GM18520 (cell line): Measurements from ENCODE around the gene HK3.

Experiments used
- ATAC-seq: cut with Tn5 transposase; IDR thresholded peaks from one replicate; pipeline ENCODE4 v1.9.1; 2021; ENCODE audit not compliant: unreplicated experiment

HK3 gene

DNA sequence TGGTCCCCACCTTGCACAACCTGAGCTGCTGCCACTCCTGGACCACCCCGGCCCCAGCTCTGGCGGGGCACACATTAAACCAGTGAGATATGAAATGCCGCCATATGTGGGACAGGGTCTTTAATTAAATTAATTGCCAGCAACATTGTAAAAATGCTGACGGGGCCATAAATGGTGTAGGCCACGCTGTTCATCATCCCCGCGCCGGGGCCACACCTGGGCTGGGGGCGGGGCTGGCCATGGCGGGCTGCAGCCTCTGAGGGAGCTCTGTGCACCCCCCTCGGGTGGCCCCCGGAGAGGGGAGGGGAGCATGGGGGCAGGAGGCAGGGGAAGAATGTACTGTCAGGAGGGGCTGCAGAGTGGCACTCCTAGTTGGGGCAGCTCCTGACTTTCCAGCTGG, 47.8 kb downstream of the HK3 start:
- no peak for ATAC-seq

DNA sequence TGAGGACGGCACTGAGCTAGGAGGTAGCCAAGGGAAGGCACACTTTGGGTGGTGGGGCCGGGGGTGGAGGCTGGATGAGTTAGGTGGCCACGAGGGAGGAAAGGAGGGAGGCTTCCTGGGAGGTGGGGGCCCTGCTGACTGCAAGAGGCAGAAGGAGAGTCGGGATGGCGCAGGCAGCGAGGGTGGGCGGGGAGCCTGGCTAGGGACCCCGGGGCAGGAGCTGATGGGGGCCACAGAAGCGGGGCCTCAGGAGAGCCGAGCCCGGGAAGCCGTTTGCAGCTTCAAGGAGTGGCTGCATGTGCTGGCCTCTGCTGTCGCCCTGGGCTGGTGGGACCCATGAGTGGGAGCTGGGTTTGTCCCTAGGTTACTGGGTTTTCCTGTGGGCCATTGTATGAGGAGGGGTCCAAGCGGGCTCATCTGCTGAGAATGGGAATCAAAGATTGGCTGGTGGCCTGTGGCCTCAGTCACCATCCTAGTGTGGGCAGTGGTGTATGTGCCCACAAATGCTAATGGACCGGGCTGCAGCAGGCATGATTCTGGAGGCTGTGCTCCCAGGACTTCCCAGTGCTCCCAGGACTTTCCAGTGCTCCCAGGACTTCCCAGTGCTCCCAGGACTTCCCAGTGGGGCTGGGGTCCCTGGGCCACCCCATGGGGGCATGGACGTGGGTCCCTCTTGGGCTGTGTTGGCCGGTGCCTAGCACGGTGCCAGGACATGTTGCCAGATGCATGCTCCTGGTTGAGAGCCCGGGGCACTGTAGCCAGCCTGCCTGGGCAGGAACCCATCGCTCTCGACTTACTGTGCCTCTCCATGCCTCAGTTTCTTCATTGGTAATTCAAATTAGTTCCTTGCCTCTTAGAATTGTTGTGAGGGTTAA, 48.5 kb downstream of the HK3 start:
- no peak for ATAC-seq

DNA sequence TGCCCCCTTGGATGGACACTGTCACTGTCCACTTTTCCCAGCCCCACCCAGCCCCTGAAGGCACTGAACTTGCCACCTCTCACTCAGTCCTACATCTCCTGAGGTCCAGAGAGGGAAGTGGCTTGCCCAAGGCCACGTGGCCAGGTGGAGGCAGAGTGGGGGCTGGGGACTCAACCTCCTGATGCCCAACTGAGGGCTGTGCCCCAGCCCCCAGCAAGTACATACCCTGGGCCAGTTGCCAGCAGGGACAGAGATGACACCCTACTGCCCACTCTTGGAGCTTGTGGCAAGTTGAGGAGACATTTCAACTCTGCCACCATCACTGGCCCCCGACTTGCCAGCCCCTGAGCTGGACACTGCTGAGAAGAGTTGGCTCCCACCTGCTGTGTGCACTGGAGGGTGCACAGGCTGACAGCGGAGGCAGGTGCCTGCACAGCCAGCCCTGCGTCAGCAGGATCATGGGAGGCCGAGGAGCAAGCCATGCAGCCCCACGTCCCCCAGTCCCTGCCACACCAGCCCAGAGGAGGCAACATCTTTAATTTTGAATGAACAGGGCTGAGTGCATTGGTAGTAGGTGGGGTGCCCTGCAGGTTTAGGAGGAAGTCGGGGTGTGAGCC, 49.4 kb downstream of the HK3 start:
- no peak for ATAC-seq

DNA sequence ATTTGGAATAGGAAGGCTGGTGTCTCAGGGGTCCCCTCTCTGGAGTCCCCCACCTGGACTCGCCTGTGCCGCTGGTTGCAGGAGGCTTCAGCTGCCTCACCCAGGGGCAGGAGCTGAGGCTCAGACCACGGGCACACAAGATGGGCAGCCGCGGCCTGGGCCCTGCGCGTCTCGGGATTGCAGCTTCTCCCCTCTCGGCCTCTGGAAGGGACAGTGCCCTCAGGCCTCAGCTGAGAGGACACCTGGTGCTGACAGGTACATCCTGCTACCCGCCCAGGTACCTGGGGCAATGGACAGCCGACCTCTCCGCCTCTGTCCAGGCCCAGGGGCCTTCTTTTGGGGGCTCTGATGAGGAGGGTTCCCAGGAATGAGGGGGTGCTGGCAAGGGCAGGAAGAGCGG, 50.5 kb downstream of the HK3 start:
- no peak for ATAC-seq

DNA sequence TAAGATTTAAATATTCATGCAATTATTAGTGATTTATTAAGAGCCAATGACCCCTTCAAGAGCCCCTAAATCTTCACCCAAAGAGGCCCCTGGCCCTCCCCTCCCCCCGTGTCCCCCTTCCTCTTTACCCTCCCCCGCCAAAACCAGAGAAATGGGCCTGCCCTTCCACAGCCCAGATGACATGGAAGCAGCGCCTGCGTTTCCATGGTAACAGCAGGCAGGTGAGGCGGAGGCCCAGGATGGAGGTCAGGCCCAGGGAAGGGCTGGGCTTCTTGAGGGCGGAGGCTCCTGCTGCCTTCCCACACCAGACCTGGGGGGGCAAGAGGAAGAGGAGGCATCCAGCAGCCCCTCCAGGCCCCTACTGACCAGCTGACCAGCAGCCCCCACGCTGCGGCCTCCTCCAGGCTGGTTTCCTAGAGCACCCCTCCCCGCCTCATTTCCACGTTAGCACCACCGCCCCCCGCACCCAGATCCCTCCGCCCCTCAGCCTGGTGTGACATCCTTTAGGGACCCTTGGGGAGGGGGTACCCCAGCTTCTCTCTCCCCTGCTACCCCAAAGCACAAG, 51.3 kb downstream of the HK3 start:
- ATAC-seq: no peak

DNA sequence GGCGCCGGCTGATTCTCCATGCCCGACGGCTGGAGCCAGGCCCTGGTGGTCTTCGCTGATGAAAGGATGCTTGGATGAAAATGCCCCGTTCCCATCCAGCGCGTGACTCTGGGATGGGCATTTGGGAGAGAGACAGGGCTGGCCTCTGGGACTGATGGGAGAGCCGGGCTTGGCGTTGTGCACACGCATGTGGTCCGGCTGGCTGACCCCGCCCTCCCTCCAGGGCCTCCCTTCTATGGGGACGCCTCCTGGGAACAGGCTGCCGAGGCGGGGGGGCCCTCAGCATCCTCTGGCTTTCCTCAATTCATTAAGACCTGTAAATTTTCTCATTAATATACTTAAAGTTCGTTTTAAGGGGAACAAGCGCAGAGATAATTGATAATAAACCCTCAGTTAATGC, 52.0 kb downstream of the HK3 start:
- no peak for ATAC-seq

DNA sequence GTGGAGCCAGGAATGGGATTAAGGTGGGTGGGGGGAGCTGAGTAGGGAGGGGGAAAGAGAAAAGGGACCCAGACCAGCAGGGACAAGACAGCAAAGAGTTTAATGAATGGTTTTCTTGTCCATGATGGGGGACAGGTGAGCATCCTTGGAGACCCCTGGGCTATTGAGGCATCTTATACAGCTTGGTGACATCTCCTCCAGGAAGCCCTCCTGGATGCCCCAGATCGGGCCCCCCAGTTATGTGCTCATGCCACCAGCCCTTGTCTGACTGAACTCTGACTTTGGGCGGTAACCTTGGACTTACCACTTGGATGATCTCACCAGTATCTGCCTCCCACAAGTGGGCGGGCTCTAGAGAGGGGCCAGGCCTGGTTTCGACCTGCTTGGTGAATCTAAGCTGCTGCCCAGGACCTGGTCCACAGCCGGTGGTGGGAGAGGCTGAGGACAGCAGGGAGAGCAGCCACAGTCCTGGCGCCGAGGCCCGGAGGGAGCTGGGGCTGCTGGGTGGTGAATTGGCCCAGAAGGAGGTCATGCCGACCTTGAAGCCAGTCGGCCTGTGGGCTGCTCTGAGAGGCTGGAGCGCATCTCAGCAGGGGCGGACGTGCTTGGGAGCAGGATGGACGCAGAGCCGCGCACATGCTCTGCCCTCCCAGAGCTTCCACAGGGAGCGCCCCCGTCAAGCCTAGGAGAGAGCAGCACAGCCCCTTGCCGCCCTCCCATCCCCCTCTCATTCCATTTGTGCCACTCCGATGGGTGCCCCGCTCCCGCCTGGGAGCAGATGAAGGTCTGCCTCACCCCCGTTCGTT, 52.6 kb downstream of the HK3 start:
- no peak for ATAC-seq

DNA sequence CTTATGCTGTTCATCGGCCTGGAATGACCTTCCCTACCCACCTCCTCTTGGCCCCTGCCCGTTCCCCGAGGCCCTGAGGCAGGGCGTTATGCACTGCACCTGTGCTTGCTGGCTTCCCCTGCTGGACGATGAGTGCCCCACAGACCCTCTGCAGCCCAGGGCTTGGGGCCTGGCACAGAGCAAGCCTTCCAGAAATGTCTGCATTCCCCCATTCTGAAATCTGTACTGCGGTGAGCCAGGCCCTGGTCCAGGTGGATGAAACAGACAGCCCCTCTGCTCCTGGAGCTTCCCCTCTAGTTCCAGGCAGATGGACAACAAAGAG, 53.8 kb downstream of the HK3 start:
- ATAC-seq: no peak

DNA sequence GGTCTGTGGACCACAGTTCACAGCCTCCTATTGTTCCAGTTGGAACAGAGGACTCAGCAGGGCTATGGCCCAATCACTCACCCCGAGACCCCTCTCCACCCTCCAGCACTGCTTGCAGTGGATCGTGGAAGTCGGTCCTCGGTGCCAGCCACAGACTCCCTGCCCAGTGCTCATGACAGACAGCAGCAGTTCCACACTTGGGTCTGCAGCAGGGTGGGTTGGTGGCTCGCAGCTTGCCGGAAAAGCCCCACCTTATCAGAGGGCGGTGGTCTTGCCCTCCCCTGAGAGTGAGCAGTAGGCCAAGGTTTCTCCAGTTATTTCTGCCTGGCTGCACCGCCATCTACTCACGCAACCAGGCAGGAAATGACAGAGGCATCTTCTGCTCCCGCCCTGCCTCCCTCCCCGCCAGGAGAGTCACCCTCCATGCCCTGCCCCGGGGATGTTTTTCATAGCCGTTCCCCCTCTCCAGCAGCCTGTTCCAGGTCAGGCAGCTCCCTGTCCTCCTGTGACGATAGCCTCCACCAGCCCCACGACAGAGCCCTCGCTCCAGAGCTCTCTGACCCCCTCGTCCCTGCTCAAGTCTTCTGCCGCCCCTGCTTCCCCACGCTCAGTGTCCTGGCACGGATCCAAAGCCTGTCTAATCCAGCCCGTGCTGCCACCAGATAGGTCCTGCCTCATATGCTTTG, 54.3 kb downstream of the HK3 start:
- ATAC-seq: no peak

DNA sequence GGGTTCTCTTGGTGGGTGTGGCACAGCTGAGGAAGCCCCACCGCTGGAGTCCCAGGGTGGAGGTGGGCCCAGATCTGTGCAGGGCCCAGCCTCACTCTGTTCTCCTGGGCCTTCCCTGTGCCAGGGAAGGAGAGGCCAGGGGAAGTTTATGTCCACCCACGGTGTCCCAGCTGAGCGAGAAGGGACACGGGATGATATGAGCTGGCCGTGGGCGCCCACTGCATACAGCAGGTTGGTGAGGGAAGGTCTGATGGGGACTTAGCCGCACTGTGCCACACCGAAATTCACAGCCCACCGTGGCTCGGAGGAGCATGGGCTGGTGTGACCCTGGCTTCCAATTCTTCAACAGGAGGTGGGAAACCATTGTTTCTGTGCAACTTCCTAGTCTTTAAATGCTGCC, 54.9 kb downstream of the HK3 start:
- no peak for ATAC-seq

DNA sequence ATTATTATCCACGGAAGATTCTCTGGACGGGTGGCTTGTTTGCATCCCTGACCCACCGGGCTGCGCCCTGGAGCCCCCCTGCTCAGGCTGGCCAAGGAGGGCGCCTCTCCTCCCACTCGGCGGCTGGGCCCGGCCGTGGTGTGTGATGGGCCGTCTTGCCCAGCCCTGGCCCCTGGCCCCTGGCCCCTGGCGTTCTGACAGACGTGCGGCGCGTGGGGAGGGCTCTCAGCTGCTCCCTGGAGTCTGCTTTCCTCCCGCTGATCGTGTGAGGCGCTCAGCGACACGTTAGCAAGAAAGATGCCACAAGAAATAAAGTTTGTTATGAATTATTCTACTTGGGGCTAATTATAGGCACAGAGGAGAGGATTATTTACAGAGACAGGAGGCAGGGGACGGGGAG, 55.5 kb downstream of the HK3 start:
- no peak for ATAC-seq

DNA sequence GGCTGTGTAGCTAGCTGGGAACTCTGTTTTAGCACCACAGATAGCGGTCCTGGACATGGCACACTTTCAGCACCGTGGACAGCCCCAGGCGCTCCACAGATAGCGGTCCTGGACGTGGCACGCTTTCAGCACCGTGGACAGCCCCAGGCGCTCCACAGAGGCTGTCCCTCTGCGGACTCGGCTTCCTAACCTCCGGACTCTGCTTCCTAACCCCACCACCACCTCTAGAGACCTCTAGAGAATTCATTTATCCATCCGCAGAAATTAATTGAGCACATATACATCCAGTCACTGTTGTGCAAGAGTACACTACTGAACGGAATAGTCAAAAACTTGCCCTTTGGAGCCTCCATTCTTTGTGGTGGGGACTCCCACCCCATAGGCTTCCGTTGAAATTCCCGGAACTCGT, 61.4 kb downstream of the HK3 start:
- ATAC-seq: no peak

DNA sequence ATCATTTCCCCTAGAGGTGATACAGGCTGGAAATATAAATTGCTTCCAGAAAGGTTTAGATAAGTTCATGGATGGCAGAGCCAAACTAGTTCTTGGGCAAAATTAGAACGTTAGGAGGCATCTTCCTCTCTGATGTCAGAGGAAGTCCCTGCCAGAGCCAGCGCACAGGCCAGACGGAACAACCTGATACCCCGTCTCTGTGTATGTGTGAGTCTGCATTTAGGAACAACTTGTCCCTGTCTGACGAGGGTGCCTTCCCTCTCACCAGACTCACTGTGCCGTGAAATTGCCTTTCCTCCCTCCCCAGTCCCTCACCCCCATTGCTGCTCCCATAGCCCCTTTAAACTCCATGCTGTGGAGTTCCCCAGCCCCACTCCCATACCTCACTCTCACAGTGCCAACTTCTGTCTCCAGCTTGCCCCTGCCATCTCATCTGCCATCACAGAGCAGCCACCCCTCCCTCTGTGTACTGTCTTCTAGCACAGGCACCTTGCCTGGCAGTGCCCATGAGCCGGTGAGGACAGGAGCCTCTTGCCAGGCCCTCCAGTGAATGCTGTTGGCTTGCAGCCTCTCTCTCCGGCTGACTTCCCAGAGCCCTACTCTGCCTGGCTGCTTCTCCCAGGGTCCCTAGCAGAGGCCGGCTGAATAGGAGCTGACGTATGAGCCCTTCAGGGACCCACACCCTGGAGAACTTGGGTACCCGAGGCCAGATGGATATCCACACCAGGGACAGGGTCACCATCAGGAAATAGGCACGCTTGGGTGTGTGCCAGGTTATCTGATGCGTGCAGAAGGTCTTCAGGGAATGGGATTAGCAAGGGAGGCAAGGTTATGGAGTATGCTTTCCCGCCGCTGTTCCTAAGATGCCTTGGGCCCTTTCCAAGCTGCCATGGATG, 62.1 kb downstream of the HK3 start:
- no peak for ATAC-seq

DNA sequence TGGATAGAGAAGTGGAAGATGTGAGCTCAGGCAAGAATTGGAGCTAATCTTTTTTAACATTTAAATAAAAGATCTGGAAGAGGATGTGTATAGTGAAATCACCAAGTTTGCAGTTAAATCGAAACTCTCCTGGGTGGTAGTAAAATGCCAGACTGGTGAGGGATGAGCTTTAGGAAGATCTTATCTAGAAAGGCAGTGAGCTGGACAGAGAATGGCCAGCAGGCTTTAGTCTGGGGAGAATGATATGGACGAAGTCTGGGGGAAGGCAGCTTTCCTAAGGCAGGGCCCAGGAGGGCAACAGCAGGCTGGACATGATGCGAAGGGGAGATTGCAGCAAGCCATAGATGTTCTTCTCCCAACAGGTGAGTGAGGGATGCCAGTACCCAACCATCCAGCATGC, 63.2 kb downstream of the HK3 start:
- no peak for ATAC-seq

DNA sequence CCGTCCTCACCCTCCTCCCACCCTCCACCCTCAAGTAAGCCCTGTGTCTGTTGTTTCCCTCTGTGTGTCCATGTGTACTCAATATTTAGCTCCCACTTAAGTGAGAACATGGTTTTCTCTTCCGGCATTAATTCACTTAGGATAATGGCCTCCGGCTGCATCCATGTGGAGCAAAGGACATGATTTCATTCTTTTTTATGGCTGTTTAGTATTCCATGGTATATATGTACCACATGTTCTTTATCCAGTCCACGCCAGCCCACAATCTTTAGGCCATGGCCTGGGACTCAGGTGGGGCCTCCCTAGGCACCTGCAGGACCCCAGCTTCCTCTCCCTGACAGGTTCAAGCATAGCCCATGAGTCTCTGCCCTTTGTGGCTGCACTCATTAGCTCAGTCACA, 65.9 kb downstream of the HK3 start:
- no peak for ATAC-seq

DNA sequence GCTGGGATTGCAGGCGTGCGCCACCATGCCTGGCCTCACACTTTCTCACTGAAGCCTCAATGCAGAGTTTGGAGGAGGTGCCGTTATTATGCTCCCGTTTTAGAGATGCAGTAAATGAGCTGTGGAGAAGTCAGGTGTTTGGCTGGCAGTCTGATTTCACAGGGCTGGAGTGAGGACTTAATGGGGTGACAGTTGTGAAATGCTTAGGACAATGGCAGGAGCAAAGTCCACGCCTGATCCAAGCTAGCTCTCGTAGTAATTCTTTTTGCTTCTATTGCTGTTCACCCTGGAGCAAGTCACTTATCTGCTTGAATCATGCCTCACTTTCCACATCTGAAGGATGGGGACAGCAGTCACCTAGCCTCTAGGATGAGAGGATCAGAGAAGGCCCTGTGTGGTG, 67.0 kb downstream of the HK3 start:
- no peak for ATAC-seq

DNA sequence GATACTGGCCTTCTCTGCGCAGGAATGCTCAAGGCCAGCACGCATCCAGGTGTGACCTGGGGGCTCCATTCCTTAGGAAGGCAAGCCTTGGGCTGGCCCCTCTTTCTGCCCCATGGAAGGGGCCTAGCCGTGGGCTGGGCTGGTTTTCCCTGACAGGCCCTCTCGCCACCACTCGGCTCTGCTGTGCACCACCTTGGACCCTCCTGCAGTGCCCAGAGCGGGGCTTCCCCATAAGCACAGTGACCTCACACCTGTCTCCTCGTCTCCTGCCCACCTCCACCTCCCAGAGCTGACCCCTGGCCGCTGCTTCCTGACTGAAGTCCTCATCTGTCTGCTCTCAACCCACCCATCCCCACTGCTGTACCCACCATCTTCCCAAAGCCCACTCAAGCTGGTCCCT, 67.7 kb downstream of the HK3 start:
- ATAC-seq: no peak

DNA sequence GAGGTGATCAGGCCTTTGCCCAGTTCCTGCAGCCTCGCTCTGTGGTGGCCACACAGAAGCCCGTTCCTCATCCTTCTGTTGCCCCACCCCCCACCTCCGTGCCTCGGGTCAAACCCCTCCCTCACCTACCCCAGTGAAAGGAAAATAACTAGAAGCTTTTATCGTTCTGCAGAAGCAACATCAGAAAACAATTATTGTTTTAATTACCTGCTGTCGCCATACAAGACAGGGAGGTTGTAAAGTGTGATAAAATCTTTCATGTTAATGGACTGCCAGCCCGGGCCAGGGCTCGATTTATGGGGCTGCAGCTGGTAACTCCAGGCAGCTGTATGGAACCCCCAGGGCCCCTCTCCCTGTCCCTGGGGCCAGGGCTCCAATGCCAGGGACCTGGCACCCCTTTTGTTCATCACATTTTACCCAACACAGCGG, 68.1 kb downstream of the HK3 start:
- ATAC-seq: no peak
